ENCODE measurements around the gene LMBRD1. TPM values are rescaled to one million over a fixed set of nuclear protein-coding genes. Genes with fewer than 3 reads are reported as not detected.

Gene LMBRD1
- total and polyA plus RNA-seq, 2 of the 8 experiments (the other 6 are each of a cell fraction or from before 2014, with no cell fraction given), result 9.1 to 16.8 TPM

DNA sequence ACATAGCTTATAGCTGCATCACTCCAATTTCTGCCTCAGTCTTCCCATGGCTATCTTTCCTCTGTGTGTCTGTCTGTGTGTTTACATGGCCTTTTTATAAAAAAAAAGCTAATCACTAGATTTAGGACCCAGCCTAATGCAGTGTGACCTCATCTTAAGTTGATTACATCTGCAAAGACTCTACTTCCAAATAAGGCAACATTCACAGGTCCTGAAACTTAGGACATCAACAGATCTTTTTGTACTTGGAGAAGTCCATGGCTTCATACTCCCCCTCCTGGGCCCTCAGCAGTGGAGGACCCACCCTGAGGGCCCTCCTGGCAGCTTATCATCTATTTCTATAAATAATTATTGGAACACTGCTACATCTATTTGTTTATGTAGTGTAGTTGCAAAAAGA lies 146.1 kb downstream of the LMBRD1 start:
- H2AK5ac ChIP-seq (ENCODE audit: low read depth, low read length), result no peak overlapping the region
- H2BK12ac ChIP-seq (ENCODE audit: low read depth, low read length), result no peak overlapping the region
- FAIRE-seq, result no peak
- ChIA-PET POLR2A (ENCODE audit: partially characterized antibody) (no interaction called here), CTCF (ENCODE audit: partially characterized antibody) (no interaction called here)
- H2BK15ac ChIP-seq (ENCODE audit: low read length), result no peak overlapping the region
- H3K4ac ChIP-seq (replicated peaks; ENCODE audit: insufficient read length, low read depth, low read length), result no peak overlapping the region
- no peak overlapping the region for H4K8ac ChIP-seq (ENCODE audit: extremely low read depth, insufficient read depth, low read length)
- H2AFZ ChIP-seq (ENCODE audit: low read length), result no peak overlapping the region
- no peak for DNase-seq (ENCODE audit: low read depth in 1 of 2, low spot score in 2 of 2)
- H3K18ac ChIP-seq (ENCODE audit: extremely low read depth, low read length), result no peak overlapping the region
- H3K9ac ChIP-seq (replicated peaks in 1 of 4; ENCODE audit: extremely low read depth in 1 of 4, low read depth in 3 of 4, low read length in 3 of 4), result no peak overlapping the region
- H3K4me1 ChIP-seq (replicated peaks in 1 of 4; ENCODE audit: control insufficient read depth in 3 of 4, insufficient read depth in 4 of 4, low read length in 3 of 4), result no peaks in the 10 kb centered on the region
- H3K36me3 ChIP-seq (ENCODE audit: control insufficient read depth in 2 of 4, insufficient read depth in 4 of 4, low read length in 3 of 4), result no peaks in the 10 kb centered on the region
- H3K4me2 ChIP-seq (ENCODE audit: insufficient read depth in 1 of 2, low read depth in 2 of 2, low read length in 2 of 2), result no peak overlapping the region
- H4K5ac ChIP-seq (ENCODE audit: insufficient read length, low read depth, low read length), result no peak overlapping the region
- TF ChIP-seq CTBP2 (IDR thresholded peaks at IDR 0.05; ENCODE audit: borderline replicate concordance, insufficient read depth, insufficient read length, low read length), result no peak
- TF ChIP-seq SRF (IDR thresholded peaks at IDR 0.05; ENCODE audit: low read depth, low read length), result peak; percentile 76
- H4K20me1 ChIP-seq (replicated peaks in 1 of 2; ENCODE audit: control insufficient read depth in 1 of 2, insufficient read depth in 2 of 2, low read length in 2 of 2), result no peaks in the 10 kb centered on the region
- H2BK5ac ChIP-seq (ENCODE audit: low read depth, low read length), result no peak overlapping the region
- no peaks in the 10 kb centered on the region for H3K9me3 ChIP-seq (ENCODE audit: insufficient read depth in 2 of 2, low read depth in 1 of 2, low read length in 1 of 2)
- H3K27me3 ChIP-seq (replicated peaks in 1 of 4; ENCODE audit: control insufficient read depth in 3 of 4, extremely low read depth in 1 of 4, insufficient read depth in 3 of 4, low read length in 3 of 4), result no peaks in the 10 kb centered on the region
- no peak overlapping the region for H3K27ac ChIP-seq (ENCODE audit: low read depth, low read length)
- H3K56ac ChIP-seq (replicated peaks; ENCODE audit: insufficient read length, low read depth, low read length), result no peak overlapping the region
- H2BK120ac ChIP-seq (replicated peaks; ENCODE audit: low read depth, low read length), result no peak overlapping the region
- no peak overlapping the region for H4K91ac ChIP-seq (replicated peaks; ENCODE audit: insufficient read length, low read length)
- H2BK20ac ChIP-seq (ENCODE audit: low read length), result no peak overlapping the region
- H3K23ac ChIP-seq (ENCODE audit: insufficient read length), result no peak overlapping the region
- no peak overlapping the region for H3K4me3 ChIP-seq (ENCODE audit: extremely low read depth in 1 of 4, insufficient read depth in 2 of 4, low read depth in 3 of 4, low read length in 4 of 4)
- no peaks in the 10 kb centered on the region for H3K79me2 ChIP-seq (ENCODE audit: control insufficient read depth in 1 of 2, insufficient read depth in 2 of 2, low read length in 2 of 2)
- no peaks in the 10 kb centered on the region for H3K23me2 ChIP-seq (ENCODE audit: low read depth, low read length)
- no peak overlapping the region for H3K14ac ChIP-seq (ENCODE audit: insufficient read length)
- no peaks in the 10 kb centered on the region for H3K79me1 ChIP-seq (ENCODE audit: low read depth, low read length)
